HTERT RPE-1 (cell line): ENCODE measurements around the gene GALNT17.

Experiments used
- in situ Hi-C: fragments of 300-500 bp; cut with MboI; formaldehyde crosslinking; loops from 4 replicates; pipeline ENCODE4 v1.14.3; 2020; ENCODE audit warnings: low sequenced_read_pairs

GALNT17 gene

GRCh38 chr7:71439321-71439720 lies 307.4 kb downstream of the GALNT17 start:
- in situ Hi-C loops = no loop called here

GRCh38 chr7:71442492-71443190 lies 310.7 kb downstream of the GALNT17 start:
- in situ Hi-C loops = no loop called here

DNA sequence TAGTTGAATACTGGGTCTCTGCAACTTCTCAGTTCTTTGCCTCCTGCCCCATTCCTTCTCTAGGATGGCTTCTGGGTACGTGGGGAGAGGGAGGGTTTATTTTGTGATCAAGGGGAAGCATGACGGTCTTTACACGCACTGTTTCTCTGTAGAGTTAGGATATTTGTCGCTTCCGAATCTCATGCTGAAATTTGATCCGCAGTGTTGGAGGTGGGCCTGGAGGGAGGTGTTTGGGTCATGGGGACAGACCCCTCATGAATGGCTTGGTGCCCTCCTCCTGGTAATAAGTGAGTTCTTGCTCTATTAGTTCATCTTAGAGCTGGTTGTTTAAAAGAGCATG lies 311.2 kb downstream of the GALNT17 start:
- in situ Hi-C loops = no loop called here

DNA sequence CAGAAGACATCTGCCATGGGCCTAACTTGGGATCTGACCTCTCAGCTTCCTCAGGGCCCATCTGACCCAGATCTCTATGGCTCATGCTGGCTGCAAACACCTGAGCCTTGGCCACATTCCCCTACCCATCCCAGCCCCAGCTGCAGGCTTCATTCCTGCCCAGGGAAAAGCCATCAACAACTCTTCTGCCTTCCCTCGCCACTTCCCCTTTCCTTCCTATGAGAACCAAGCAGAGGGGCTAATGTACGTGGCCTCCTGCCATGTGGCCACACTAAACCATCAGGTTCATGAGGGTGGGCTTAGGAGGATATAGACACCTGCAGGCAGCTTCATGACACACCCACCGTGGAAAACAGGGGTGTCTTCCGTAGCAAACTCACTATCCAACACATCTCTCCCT lies 312.2 kb downstream of the GALNT17 start:
- in situ Hi-C loops = no loop called here

DNA sequence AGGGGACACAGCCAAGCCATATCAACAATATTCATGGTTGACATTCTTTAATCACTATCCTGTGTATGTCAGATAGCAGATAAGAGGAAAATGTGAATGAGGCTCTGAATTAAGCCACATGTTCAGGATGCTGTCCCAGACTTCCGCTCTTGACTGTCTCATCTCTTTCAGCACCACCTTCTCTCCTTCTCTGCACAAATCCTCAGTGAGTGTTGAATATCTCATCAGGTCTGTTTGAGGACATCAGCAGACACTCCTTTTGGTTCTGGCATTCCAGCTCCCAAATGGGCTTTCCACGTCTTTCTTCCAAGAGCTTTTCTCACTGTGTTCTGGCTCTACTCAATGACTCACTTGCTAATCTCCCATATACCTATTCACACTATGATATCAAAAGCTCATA lies 321.7 kb downstream of the GALNT17 start:
- in situ Hi-C loops = no loop called here

- in situ Hi-C loops = no loop called here
Measured at GRCh38 chr7:71454981-71455380, 323.0 kb downstream of the GALNT17 start.

DNA sequence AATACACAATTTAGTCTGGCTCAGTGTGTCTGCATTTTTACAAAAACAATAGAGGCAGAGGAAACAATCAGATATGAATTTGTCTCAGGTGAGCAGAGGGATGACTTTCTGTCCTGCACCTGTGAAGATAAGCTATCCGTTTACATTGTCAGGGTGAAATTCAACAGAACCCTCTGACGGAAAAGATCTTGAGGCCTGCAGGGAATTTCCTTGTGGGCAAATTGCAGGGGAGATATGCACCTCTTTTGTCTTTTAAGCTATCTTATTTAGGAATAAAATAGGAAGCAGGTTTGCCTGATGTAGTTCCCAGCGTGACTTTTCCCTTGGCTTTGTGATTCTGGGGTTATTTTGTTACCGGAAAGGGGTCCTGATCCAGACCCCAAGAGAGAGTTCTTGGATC lies 325.1 kb downstream of the GALNT17 start:
- in situ Hi-C loops = no loop called here

DNA sequence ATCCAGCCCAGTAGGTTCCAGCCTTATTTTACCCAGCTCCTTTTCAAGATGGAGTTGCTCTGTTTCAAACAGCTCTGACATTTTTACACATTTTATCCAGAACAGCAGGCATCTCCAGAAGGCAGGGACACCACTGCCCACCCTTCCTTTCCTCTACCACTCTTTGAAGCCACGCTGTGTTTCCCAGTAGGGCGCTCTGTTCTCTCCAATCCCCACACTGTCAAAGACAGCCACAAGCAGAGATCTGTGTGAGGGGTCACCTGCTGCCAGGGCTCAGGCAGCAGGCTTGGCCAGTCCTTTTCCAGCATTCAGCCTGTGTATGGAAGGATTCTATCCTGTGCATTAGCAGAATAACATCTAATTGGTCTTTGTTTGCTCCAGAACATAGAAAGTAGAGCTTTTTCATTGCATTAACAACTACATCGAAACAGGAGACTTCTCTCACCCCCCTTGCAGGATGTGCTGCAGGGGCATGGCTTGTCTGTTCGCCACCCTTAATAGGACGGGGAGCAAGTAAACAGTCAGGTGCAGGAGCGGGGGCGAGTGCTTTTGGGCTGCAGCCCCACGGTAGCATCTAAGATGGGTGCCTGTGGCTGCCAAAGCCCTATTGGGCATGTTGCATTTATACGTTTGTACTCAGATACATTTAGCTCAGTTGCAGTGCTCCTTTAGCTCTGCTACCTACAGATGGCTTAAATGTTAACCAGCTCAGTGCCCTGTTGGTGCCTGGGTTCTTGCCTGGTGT lies 326.1 kb downstream of the GALNT17 start:
- in situ Hi-C loops = no loop called here

DNA sequence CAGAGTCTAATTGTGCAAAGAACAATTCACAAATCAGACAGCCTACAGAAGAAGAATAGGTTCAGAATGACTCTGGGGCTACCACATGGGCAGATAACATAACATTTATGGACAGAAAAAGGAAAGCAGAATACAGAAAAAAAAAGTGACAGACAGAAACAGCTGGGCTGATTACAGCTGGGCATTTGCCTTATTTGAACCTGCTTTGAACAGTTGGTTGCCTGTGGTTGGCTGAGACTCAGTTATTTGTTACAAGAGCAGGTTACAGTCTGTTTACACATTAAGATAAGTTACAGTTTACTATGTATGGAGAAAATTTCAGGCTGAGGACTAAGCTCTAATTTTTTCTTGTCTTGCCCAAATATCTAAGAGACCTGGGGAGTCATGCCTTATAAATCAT lies 327.2 kb downstream of the GALNT17 start:
- in situ Hi-C loops = no loop called here

- in situ Hi-C loops = no loop called here
Measured at GRCh38 chr7:71461572-71461971, 329.6 kb downstream of the GALNT17 start.

DNA sequence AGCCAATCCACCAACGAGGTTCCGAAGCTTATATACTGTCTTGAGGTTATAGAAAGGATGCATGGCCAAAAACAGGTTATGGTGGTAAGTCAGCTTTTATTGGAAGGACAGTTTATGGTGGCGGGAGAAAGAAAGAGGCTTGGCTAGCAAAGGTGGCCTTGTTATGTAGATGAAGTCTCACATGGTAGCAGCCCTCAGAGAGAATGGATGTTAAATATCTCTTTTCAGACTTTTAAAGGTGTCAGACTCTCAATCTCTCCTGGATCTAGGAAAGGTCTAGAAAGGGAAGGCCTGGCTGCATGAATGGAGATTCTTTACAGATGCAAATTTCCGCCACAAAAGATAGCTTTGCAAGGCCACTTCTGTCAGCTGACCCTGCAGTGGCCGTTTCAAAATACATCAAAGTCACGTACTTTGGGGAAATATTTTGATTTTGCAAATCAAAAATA lies 333.8 kb downstream of the GALNT17 start:
- in situ Hi-C loops = no loop called here

DNA sequence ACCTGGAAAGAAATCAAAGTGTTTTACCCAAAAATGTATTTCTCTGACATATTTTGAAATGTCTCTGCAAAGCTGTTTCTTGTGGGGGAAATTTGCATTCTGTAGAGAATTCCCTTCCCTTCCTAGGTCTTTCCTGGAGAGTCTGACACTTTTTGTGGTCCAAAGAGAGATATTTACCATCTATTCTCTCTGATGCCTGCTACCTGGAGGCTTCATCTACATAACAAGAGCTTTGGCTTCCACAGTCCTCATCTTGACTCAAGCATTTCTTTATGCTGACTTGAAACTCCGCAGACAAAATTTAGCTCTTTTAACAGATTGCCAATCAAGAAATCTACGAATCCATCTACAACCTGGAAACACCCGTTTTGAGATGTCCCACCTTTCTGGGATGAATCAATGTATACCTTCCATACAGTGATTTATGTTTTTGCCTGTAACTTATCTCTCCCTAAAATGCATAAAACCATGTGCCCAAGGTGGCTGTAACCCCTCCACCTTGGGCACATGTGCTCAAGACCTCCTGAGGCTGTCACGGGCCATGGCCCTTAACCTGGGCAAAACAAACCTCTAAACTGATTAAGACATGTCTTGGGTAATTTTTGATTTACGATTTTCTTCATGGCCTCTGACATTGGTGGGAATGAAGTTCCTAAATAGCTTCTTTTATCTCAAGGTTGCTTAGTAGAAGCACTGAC lies 334.7 kb downstream of the GALNT17 start:
- in situ Hi-C loops = no loop called here

- in situ Hi-C loops = no loop called here
Measured at GRCh38 chr7:71470326-71470725, 338.4 kb downstream of the GALNT17 start.

GRCh38 chr7:71470830-71471229 lies 338.9 kb downstream of the GALNT17 start:
- in situ Hi-C loops = no loop called here

DNA sequence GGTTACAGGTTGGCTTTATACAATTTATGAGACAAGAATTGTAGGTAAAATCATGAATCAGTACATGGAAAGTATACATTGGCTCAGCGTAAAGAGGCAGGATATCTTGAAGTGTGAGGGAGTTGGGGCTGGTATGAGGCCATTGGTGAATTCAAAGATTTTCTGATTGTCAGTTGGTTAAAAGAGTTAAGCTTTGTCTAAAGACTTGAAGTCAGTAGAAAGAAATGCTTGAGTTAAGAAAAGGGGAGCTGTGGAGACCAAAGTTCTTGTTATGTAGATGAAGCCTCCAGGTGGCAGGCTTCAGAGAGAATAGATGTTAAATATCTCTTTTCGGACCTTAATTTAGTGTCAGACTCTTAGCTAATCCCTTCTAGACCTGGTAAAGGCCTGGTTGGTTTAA lies 341.0 kb downstream of the GALNT17 start:
- in situ Hi-C loops = no loop called here

- in situ Hi-C loops = no loop called here
Measured at GRCh38 chr7:71473366-71473967, 341.5 kb downstream of the GALNT17 start.

DNA sequence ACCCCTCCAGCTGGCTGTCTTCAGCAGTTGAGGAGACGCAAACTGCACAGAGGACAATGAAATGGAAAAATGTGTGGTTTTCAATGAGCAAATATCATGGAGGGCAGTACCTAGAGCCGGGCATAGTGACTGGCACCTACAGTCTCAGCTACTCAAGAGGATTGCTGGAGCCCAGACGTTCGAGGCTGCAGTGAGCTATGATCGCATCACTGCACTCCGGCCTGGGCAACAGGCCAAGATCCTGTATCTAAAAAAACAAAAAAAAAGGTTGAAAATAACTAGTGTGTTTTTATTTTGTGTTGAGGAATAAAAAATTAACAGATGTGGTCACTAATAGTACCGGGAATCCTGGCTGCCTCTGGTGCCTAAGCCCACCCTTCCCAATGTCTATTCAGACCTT lies 345.5 kb downstream of the GALNT17 start:
- in situ Hi-C loops = no loop called here

DNA sequence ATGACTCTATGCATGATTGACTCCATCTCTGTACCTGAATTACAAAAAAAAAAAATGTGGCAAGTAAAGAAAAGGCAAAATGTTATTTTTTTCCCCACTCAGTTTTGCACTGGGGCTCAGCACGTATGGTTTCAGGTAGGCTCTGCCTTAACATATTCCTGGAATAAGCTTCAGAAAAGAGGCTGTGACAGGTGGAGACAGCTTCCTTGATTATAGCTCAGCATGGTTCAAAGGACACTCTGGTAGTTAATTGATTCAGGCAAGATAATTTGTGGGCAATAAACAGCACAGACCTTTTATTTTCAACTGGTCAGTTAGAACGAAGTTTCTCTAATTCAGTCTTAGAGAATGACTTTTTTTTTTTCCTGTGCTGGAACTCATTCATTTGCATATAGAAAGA lies 347.3 kb downstream of the GALNT17 start:
- in situ Hi-C loops = no loop called here

DNA sequence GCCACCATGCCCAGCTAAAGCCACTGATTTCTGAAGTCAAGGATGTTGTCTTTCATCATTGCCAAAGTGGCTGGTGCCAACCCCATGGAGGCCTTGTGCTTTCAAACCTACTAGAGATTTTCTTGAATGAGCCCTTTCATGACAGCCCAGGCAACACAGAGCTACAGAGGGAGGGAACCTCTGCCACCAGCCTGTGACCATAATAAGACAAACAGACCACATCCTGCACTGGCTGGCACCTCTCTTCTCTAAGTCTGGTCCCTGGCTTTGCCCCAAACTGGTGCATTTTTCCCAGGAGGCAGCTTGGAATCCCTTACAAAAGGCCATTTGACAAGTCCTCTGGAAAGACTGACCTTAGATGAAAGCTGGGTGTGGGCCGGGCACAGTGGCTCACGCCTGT lies 348.8 kb downstream of the GALNT17 start:
- in situ Hi-C loops = no loop called here

DNA sequence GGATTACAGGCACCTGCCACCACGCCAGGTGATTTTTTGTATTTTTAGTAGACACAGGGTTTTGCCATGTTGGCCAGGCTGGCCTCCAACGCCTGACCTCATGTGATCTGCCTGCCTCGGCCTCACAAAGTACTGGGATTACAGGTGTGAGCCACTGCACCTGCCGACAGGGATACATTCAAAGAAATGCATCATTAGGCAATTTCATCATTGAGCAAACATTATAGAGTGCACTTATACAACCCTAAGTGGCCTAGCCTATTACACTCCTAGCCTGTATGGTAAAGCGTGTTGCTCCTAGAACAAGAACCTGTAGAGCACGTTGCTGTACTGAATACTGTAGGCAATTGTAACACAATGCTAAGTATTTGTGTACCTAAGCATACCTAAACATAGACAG lies 350.3 kb downstream of the GALNT17 start:
- in situ Hi-C loops = no loop called here

DNA sequence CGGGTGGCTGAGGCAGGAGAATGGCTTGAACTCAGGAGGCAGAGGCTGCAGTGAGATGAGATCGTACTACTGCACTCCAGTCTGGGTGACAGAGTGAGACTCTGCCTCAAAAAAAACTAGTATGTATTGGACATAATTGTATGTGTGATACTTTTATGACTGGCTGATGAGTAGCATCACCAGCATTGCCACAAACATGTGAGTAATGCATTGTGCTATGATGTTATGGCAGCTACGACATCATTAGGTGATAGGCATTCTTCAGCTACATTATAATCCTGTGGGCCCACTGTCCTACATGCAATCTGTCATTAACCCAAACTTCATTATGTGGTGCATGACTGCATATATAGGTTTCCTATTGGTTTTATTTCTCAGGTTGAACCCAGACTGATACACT lies 352.4 kb downstream of the GALNT17 start:
- in situ Hi-C loops = no loop called here

DNA sequence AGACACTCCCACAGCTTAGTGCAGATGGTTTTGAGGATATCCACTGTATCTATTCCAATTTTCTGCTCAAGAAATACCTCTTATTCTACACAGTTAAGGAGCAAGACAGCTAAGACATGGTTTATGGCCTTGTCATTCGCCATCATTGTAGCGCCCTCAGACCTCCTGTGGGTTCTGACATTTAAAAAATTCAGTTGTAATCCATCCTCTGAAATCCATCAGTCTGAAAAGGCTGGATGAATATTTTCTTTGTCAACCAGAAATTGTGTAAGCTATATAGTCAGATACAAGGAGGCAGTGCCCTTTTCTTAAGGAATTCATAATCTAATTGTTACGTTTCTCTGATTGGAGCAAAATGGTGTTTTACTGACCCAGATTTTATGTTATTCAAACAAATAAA lies 353.6 kb downstream of the GALNT17 start:
- in situ Hi-C loops = no loop called here
